ENCODE results near the gene INSYN2A.

GRCh38 chr10:127146661-127147060, 49.7 kb downstream of the INSYN2A start:
- no peak for TF ChIP-seq POLR2AphosphoS5 (IDR thresholded peaks at IDR 0.05; ENCODE audit: borderline replicate concordance, low read depth, low read length)
- TF ChIP-seq EZH2 (IDR thresholded peaks at IDR 0.05), result no peak
- no peak for TF ChIP-seq FOXP2 (optimal IDR thresholded peaks at IDR 0.05; ENCODE audit: control extremely low read depth, extremely low read length, insufficient read depth)

All from SK-N-MC (cell line).